Panc1 (cell line): ENCODE measurements around the gene PRKCQ. TPM values are rescaled to one million over a fixed set of nuclear protein-coding genes. Genes with fewer than 3 reads are reported as not detected.

Experiments
- ATAC-seq: fragments of 200-7000 bp; cut with Tn5 transposase; 2 replicates; pipeline ENCODE4 v1.9.1; 2020; ENCODE audit warnings: mild to moderate bottlenecking, moderate library complexity
- BruUV-seq: library from RNA; stranded (reverse); fragments of 400-500 nt; replicated peaks from 2 replicates; lab custom pipeline; 2021; lab: Mats Ljungman, UMichigan
- CTCF ChIA-PET: fragments of 300-600 bp; sonication (Branson Sonifier 250); formaldehyde crosslinking; loops from one replicate; lab custom pipeline; 2022; ENCODE audit warnings: antibody characterized with exemption; lab: Charles Lee
- POLR2A ChIA-PET: fragments of 300-600 bp; sonication (Branson Sonifier 250); formaldehyde crosslinking; loops from one replicate; lab custom pipeline; 2022; ENCODE audit warnings: antibody characterized with exemption; lab: Charles Lee
- DNase-seq: peaks from one replicate; pipeline ENCODE4 v3.0.0-alpha.2; 2010; ENCODE audit warnings: low read depth, low spot score
- H3K27ac ChIP-seq: 2 replicates; pipeline ENCODE4 v1.5.1; 2011; ENCODE audit warnings: mild to moderate bottlenecking, low read length, inconsistent platforms
- H3K27me3 ChIP-seq: fragments of 200-500 bp; sonication (Bioruptor generic); 2 replicates; pipeline ENCODE4 v1.6.0; 2014; ENCODE audit warnings: low read length, inconsistent platforms; ENCODE audit not compliant: control insufficient read depth, insufficient read depth
- H3K36me3 ChIP-seq: fragments of 200-500 bp; sonication (Bioruptor generic); 2 replicates; pipeline ENCODE4 v1.5.1; 2014; ENCODE audit warnings: inconsistent platforms, mild to moderate bottlenecking, low read length, moderate library complexity; ENCODE audit not compliant: control insufficient read depth, insufficient read depth
- H3K4me1 ChIP-seq: 2 replicates; pipeline ENCODE4 v1.5.1; 2011; ENCODE audit warnings: inconsistent platforms, mild to moderate bottlenecking, low read length, moderate library complexity; ENCODE audit not compliant: control insufficient read depth, insufficient read depth
- H3K4me3 ChIP-seq, 2 experiments: 2 replicates each; pipeline ENCODE4 v1.5.1; 2011 to 2012; ENCODE audit warnings: low read depth in 2 of 2, low read length in 2 of 2, mild to moderate bottlenecking in 2 of 2, inconsistent platforms in 1 of 2, moderate library complexity in 1 of 2
- H3K9me3 ChIP-seq: fragments of 200-500 bp; sonication (Bioruptor generic); 2 replicates; pipeline ENCODE4 v1.5.1; 2014; ENCODE audit warnings: low read depth, mild to moderate bottlenecking, inconsistent platforms, low read length, moderate library complexity; ENCODE audit not compliant: control insufficient read depth, insufficient read depth
- CTCF ChIP-seq: fragments of 450-650 bp; IDR thresholded peaks from 2 replicates; pipeline ENCODE4 v1.5.1; 2017; ENCODE audit warnings: mild to moderate bottlenecking
- POLR2AphosphoS5 ChIP-seq: IDR thresholded peaks from 2 replicates; pipeline ENCODE4 v1.6.1; 2012; ENCODE audit warnings: mild to moderate bottlenecking, low read depth, low read length, moderate library complexity
- REST ChIP-seq, 2 experiments: IDR thresholded peaks; 2 replicates each; pipeline ENCODE4 v1.6.1; 2011 to 2012; ENCODE audit warnings: low read depth in 2 of 2, control low read depth in 1 of 2, low read length in 1 of 2, mild to moderate bottlenecking in 1 of 2, moderate library complexity in 1 of 2; ENCODE audit not compliant: insufficient read depth in 1 of 2
- SIN3A ChIP-seq: IDR thresholded peaks from 2 replicates; pipeline ENCODE4 v1.6.1; 2012; ENCODE audit warnings: low read depth, mild to moderate bottlenecking, low read length, moderate library complexity, borderline replicate concordance; ENCODE audit not compliant: insufficient read depth
- TCF7L2 ChIP-seq: IDR thresholded peaks from 2 replicates; pipeline ENCODE4 v1.6.1; 2011; ENCODE audit warnings: mild to moderate bottlenecking, low read depth, low read length, inconsistent platforms
- in situ Hi-C: cut with HindIII; loops from 2 replicates; pipeline ENCODE4 v1.10.0; 2016; ENCODE audit warnings: low sequenced_read_pairs, low pct_unique_long_range_greater_than_20kb
- intact Hi-C: fragments of 100-400 bp; cut with micrococcal nuclease; formaldehyde crosslinking; loops from one replicate; pipeline ENCODE4 v1.10.0; 2022; ENCODE audit not compliant: unreplicated experiment
- total RNA-seq: library from RNA; stranded (reverse); gene quantifications from one replicate; pipeline ENCODE4 v1.2.1, GENCODE V29; 2021; ENCODE audit not compliant: unreplicated experiment

The PRKCQ gene
- total RNA-seq, 1 experiment from 2014 or later = 0.23 TPM

DNA sequence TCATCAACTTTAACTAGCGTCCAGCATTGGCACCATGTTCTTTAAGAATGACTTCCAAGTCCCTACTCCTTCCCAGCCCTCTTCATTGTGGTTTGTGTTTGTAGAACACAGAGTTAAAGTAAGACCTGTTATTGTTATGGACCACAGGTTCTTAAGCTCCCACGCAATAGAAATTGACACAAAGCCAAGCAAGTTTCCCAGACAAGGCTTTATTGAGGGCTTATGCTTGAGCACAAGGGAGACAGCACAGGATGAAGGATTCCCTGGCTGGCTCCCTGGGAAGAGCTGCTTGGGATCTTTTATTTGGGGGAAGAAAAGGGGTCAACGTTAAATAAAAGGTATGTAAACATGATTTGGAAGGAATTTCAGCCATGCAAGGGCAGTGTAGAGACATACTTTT, 44.3 kb upstream of the PRKCQ start:
- in situ Hi-C loops (no loop called here), intact Hi-C loops (no loop called here)
- Histone ChIP-seq H3K4me1 (no peaks in the 10 kb centered on the region), H3K9me3 (no peaks in the 10 kb centered on the region), H3K27me3 (no peaks in the 10 kb centered on the region; the same call in 1 of the 2 replicates), H3K36me3 (no peaks in the 10 kb centered on the region), H3K27ac (no peak overlapping the region), H3K4me3 (no peak overlapping the region)
- no TSS peak for BruUV-seq
- ATAC-seq (no peak), DNase-seq (no peak)
- TF ChIP-seq CTCF (no peak), POLR2AphosphoS5 (no peak), TCF7L2 (no peak), SIN3A (no peak), REST (IDR thresholded peaks at IDR 0.05; ENCODE audit: insufficient read depth in 1 of 2, low read depth in 2 of 2, low read length in 1 of 2) (no peak)
- ChIA-PET POLR2A (no interaction called here), CTCF (no interaction called here)

GRCh38 chr10:6622921-6623320, 42.8 kb upstream of the PRKCQ start:
- no peak overlapping the region for H3K4me3 ChIP-seq
- ChIA-PET CTCF (no interaction called here), POLR2A (no interaction called here)
- no peak for DNase-seq
- no peaks in the 10 kb centered on the region for H3K9me3 ChIP-seq
- in situ Hi-C loops = no loop called here
- no TSS peak for BruUV-seq
- H3K36me3 ChIP-seq = no peaks in the 10 kb centered on the region
- H3K27me3 ChIP-seq = no peaks in the 10 kb centered on the region; the same call in 1 of the 2 replicates
- no peak for ATAC-seq
- intact Hi-C loops = no loop called here
- H3K4me1 ChIP-seq = no peaks in the 10 kb centered on the region
- TF ChIP-seq SIN3A (no peak), REST (IDR thresholded peaks at IDR 0.05; ENCODE audit: insufficient read depth in 1 of 2, low read depth in 2 of 2, low read length in 1 of 2) (no peak), CTCF (no peak), POLR2AphosphoS5 (no peak), TCF7L2 (no peak)
- no peak overlapping the region for H3K27ac ChIP-seq
